MM.1S (cell line): ENCODE measurements around the gene PTPRN2.

Experiments used
- CTCF ChIP-seq: fragments of 300-600 bp; sonication (generic); IDR thresholded peaks from 2 replicates; pipeline ENCODE4 v1.5.1; 2016; ENCODE audit warnings: antibody characterized with exemption, low read length, mixed read lengths
- EZH2 ChIP-seq: fragments of 300-600 bp; sonication (generic); optimal IDR thresholded peaks from 2 replicates; pipeline ENCODE3; 2017; ENCODE audit warnings: low read depth, mild to moderate bottlenecking, antibody characterized with exemption, low read length, mixed read lengths
- EZH2phosphoT487 ChIP-seq: fragments of 300-600 bp; sonication (generic); IDR thresholded peaks from 2 replicates; pipeline ENCODE4 v1.6.1; 2018; ENCODE audit warnings: antibody characterized with exemption, low read length

GRCh38 chr7:158120316-158120715 is 467.3 kb downstream of the PTPRN2 start:
- TF ChIP-seq EZH2phosphoT487 (no peak), CTCF (no peak), EZH2 (no peak)
